Lower leg skin (tissue), 4 donors: ENCODE data around the gene ARNT2. TPM values are rescaled to one million over a fixed set of nuclear protein-coding genes. Genes with fewer than 3 reads are reported as not detected.

Experiments used
- DNase-seq, 2 donors: peaks; one replicate each; pipeline ENCODE4 v3.0.0-alpha.2; 2019; ENCODE audit warnings: low spot score in 2 of 2
- H3K4me3 ChIP-seq: fragments of 200-600 bp; sonication (generic); 2 replicates; pipeline ENCODE4 v1.5.1; 2017; ENCODE audit warnings: mild to moderate bottlenecking, low read depth; ENCODE audit not compliant: poor library complexity, severe bottlenecking
- POLR2A ChIP-seq, 2 donors: fragments of 450-650 bp; IDR thresholded peaks; one replicate each; pipeline ENCODE4 v1.6.1; 2016 to 2017; ENCODE audit warnings: antibody characterized with exemption in 2 of 2, mild to moderate bottlenecking in 1 of 2, moderate library complexity in 1 of 2
- WGBS, 2 donors: methylation state at CpG; one replicate each; pipeline ENCODE4 v1.1.5; 2018; 5-methylcytosine and 5-hydroxymethylcytosine counted together
- intact Hi-C: fragments of 100-400 bp; cut with DNase I; formaldehyde crosslinking; loops from one replicate; pipeline ENCODE4 v1.15.0; 2023; ENCODE audit warnings: low total_unique reads
- total RNA-seq, 4 donors: library from RNA; depleted of rRNA; stranded (reverse); fragments of >200 nt; gene quantifications; one replicate each; pipeline ENCODE4 v1.1.0, GENCODE V29; 2016
- TF ChIP-seq, protein P1 (sequence below), 3 donors: fragments of 450-650 bp; IDR thresholded peaks; one replicate each; pipeline ENCODE4 v1.5.1; 2016; ENCODE audit warnings: antibody characterized with exemption in 3 of 3, mild to moderate bottlenecking in 3 of 3, moderate library complexity in 2 of 3

Gene ARNT2
- total RNA-seq, 4 donors from 2014 or later, result 1.7 to 8.7 (median 3.0) TPM

DNA sequence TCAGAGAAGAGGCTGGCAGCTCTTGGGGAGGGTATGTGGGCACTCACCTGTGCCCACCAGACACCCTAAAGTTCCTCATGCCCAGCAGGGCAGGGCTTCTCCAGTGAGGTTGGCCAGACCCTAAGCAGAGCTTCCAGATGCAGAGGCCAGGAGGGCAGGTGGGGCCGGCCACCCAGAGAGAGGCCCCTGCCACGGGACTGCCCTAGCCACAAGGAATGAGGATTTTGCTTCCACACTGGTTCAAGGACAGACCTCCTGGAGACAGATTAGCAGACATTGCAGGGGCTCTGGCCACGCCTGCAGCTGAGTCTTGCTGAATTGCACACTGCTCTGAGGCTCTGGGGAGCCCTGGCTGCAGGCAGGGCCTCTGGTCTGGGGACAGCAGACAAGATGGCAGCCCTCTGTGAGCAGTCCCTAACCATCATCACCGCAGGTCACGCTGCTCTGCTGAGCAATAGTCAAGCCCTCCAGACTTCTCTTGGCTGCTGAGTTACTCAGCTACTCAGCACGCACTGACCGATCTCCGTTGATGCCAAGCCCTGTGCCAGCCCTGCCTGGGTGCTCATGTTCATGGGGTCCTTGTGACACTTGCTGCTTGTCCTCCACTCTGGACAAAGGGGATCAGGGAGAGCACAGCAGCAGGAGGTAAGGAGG, 173.5 kb downstream of the ARNT2 start:
- DNase-seq, result peak in 1 of 2 donors; percentile 68
- no peak overlapping the region for H3K4me3 ChIP-seq
- TF ChIP-seq, protein P1, sequence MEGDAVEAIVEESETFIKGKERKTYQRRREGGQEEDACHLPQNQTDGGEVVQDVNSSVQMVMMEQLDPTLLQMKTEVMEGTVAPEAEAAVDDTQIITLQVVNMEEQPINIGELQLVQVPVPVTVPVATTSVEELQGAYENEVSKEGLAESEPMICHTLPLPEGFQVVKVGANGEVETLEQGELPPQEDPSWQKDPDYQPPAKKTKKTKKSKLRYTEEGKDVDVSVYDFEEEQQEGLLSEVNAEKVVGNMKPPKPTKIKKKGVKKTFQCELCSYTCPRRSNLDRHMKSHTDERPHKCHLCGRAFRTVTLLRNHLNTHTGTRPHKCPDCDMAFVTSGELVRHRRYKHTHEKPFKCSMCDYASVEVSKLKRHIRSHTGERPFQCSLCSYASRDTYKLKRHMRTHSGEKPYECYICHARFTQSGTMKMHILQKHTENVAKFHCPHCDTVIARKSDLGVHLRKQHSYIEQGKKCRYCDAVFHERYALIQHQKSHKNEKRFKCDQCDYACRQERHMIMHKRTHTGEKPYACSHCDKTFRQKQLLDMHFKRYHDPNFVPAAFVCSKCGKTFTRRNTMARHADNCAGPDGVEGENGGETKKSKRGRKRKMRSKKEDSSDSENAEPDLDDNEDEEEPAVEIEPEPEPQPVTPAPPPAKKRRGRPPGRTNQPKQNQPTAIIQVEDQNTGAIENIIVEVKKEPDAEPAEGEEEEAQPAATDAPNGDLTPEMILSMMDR (IDR thresholded peaks at IDR 0.05), result no peak
- no peak for TF ChIP-seq POLR2A (IDR thresholded peaks at IDR 0.05)
- 90 to 91% methylated on average over 8 of the region's 8 CpGs for WGBS, 2 donors
- intact Hi-C loops, result no loop called here

DNA sequence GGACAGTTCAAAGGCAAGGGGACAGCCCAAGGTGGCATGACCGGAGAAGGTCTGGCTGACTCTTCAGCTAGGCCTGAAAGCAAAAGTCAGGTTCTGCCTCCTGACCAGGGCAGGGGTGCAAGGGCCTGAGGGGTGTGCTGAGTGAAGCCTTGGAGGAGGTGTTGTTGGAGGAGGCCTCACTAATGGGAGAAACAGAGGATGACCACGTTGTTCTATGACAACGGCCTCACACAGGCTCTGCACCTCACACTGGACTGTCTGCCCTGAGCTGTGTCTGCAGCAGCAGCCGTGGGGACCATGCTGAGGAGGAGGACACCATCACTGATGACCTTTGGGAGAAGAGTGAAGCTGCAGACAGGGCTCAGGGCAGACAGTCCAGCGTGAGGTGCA, 174.0 kb downstream of the ARNT2 start:
- 94 to 96% methylated on average over 5 of the region's 5 CpGs for WGBS, 2 donors
- DNase-seq, result peak in 1 of 2 donors; percentile 31
- intact Hi-C loops, result no loop called here
- TF ChIP-seq, protein P1 (IDR thresholded peaks at IDR 0.05), result no peak
- TF ChIP-seq POLR2A (IDR thresholded peaks at IDR 0.05), result no peak
- no peak overlapping the region for H3K4me3 ChIP-seq

DNA sequence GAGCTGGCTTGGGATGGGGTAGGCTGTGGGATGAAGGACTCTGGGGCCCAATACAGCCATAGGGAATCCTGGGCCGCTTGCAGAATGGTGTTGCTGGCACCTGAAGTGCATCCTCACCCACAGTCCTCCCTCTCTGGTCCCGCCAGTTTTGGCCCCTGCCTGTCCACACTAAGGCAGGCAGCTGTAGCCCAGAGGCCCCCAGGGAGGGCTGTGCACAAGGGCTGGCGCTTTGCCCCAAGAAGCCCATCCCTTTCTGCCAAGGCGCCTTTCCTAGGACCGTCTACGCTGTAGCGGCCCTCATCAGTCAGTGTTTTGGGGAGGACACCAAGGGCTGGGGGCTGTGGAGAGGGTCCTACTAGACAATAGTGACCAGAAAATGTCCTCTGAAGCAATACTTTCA, 174.7 kb downstream of the ARNT2 start:
- TF ChIP-seq POLR2A (IDR thresholded peaks at IDR 0.05), result no peak
- TF ChIP-seq, protein P1 (IDR thresholded peaks at IDR 0.05), result no peak
- intact Hi-C loops, result no loop called here
- DNase-seq, result peak in 1 of 2 donors; percentile 76
- H3K4me3 ChIP-seq, result no peak overlapping the region
- 96 to 98% methylated on average over 7 of the region's 7 CpGs for WGBS, 2 donors

DNA sequence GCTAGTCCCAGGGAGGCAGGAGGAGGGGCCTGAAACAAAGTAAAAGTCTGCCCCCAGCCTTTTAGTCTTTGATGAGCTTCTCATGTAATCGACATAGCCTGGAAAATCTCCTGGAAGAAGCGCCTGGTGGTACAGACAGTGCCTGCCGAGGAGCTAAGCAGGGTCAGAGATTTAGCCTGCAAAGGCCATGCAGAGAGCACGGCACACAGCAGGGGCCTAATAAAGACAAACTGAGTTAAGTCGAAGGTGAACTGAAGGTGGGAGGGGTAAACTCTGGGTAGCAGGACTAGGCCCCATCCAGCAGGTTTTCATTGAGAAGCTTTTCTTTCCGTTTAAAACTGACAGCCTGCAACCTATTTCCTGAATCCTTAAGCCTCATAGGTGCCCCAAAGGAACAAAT, 175.4 kb downstream of the ARNT2 start:
- TF ChIP-seq POLR2A (IDR thresholded peaks at IDR 0.05), result no peak
- TF ChIP-seq, protein P1 (IDR thresholded peaks at IDR 0.05), result no peak
- H3K4me3 ChIP-seq, result no peak overlapping the region
- 66 to 72% methylated on average over 6 of the region's 6 CpGs for WGBS, 2 donors
- peak in 1 of 2 donors; percentile 32 for DNase-seq
- intact Hi-C loops, result no loop called here

DNA sequence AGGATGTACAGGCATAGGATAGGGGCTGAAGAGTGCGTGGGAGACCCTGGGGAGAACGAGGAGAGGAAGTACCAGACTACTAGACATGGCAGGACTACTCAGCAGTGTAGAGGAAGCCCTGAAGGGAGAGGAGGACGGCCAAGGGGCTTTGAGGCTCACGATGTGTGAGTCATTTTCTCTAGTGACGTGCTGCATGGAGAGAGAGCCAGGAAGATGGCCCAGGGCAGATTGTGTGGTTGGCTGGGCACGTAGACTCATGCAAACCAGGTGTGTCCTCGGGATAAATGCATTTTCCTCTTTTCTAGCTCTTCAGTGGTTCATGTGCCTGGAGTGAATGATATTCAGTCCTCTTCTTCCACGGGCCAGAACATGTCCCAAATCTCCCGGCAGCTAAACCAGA, 175.9 kb downstream of the ARNT2 start:
- peak; percentile 36 to 75 for DNase-seq
- TF ChIP-seq, protein P1 (IDR thresholded peaks at IDR 0.05), result no peak
- no peak for TF ChIP-seq POLR2A (IDR thresholded peaks at IDR 0.05)
- WGBS, 2 donors, result 38 to 45% methylated on average over 9 of the region's 9 CpGs
- no peak overlapping the region for H3K4me3 ChIP-seq
- intact Hi-C loops, result no loop called here
